HepG2 (cell line): ENCODE data around the gene FAM222B. TPM values are rescaled to one million over a fixed set of nuclear protein-coding genes. Genes with fewer than 3 reads are reported as not detected.

Experiments
- CHD4 ChIP-seq: fragments of 200-600 bp; sonication (generic); IDR thresholded peaks from 2 replicates; pipeline ENCODE4 v1.7.0; 2017; ENCODE audit warnings: mild to moderate bottlenecking, low read length, borderline replicate concordance
- CREBL2 ChIP-seq: sonication (generic); formaldehyde crosslinking; IDR thresholded peaks from 2 replicates; pipeline ENCODE4 v1.8.1; 2023; ENCODE audit warnings: missing genetic modification reagents, mild to moderate bottlenecking, borderline replicate concordance
- CSRNP1 ChIP-seq: sonication (generic); formaldehyde crosslinking; IDR thresholded peaks from 2 replicates; pipeline ENCODE4 v1.8.1; 2023; ENCODE audit warnings: mild to moderate bottlenecking, missing genetic modification reagents
- DMAP1 ChIP-seq: IDR thresholded peaks from 2 replicates; pipeline ENCODE4 v1.6.1; 2016
- FLYWCH1 ChIP-seq: sonication (generic); formaldehyde crosslinking; IDR thresholded peaks from 2 replicates; pipeline ENCODE4 v1.8.1; 2023; ENCODE audit warnings: mild to moderate bottlenecking, missing genetic modification reagents
- FOXK1 ChIP-seq: sonication (generic); formaldehyde crosslinking; IDR thresholded peaks from 2 replicates; pipeline ENCODE4 v1.4.0; 2020; ENCODE audit warnings: low read depth, missing genetic modification reagents, borderline replicate concordance
- HMG20A ChIP-seq: IDR thresholded peaks from 2 replicates; pipeline ENCODE4 v1.6.1; 2016; ENCODE audit warnings: borderline replicate concordance
- IKZF1 ChIP-seq: fragments of 450-650 bp; IDR thresholded peaks from 2 replicates; pipeline ENCODE4 v1.7.1; 2016
- KAT7 ChIP-seq: IDR thresholded peaks from 2 replicates; pipeline ENCODE4 v1.6.1; 2018; ENCODE audit warnings: borderline replicate concordance, missing compliant biosample characterization
- MBNL3 ChIP-seq: fragments of 250-450 bp; sonication (Bioruptor Pico); conservative IDR thresholded peaks from 2 replicates; pipeline ENCODE4 v1.8.0; 2022; ENCODE audit warnings: mild to moderate bottlenecking, inconsistent platforms
- PHF21A ChIP-seq: sonication (generic); formaldehyde crosslinking; IDR thresholded peaks from 2 replicates; pipeline ENCODE4 v1.5.0; 2020; ENCODE audit warnings: mild to moderate bottlenecking, missing genetic modification reagents
- SMAD9 ChIP-seq: sonication (generic); formaldehyde crosslinking; IDR thresholded peaks from 2 replicates; pipeline ENCODE4 v1.5.1; 2020; ENCODE audit warnings: mild to moderate bottlenecking, missing genetic modification reagents
- TMF1 ChIP-seq: sonication (generic); formaldehyde crosslinking; IDR thresholded peaks from 2 replicates; pipeline ENCODE4 v1.8.1; 2022; ENCODE audit warnings: low read depth, missing genetic modification reagents
- TOE1 ChIP-seq: sonication (generic); formaldehyde crosslinking; IDR thresholded peaks from 2 replicates; pipeline ENCODE4 v1.4.0; 2020; ENCODE audit warnings: mild to moderate bottlenecking, missing genetic modification reagents
- YY1 ChIP-seq: IDR thresholded peaks from 2 replicates; pipeline ENCODE4 v1.6.1; 2011; ENCODE audit warnings: low read length, low read depth, moderate library complexity, mild to moderate bottlenecking; ENCODE audit not compliant: insufficient read depth, insufficient replicate concordance
- ZNF136 ChIP-seq: sonication (generic); formaldehyde crosslinking; IDR thresholded peaks from 2 replicates; pipeline ENCODE4 v1.8.1; 2022; ENCODE audit warnings: low read depth, mild to moderate bottlenecking, moderate library complexity, missing genetic modification reagents
- ZNF451 ChIP-seq: sonication (generic); formaldehyde crosslinking; IDR thresholded peaks from 2 replicates; pipeline ENCODE4 v1.5.0; 2020; ENCODE audit warnings: mild to moderate bottlenecking, missing genetic modification reagents
- ZNF547 ChIP-seq: sonication (generic); formaldehyde crosslinking; IDR thresholded peaks from 2 replicates; pipeline ENCODE4 v1.5.1; 2020; ENCODE audit warnings: mild to moderate bottlenecking, missing genetic modification reagents
- polyA plus RNA-seq, 8 experiments: library from polyadenylated mRNA; depleted of rRNA in 3 of 8; stranded (reverse) in 7 of 8; unstranded in 1 of 8; fragments of >200 nt; fragmentation: Illumina TruSeq in 4 of 8; extraction: Trizol in 4 of 8; gene quantifications; 2 replicates each; pipeline versions ENCODE4 v1.2.1 to v1.2.3, GENCODE V29; 2011 to 2016; ENCODE audit warnings: low read depth in 4 of 8, missing spikeins in 1 of 8, mixed read lengths in 1 of 8; ENCODE audit not compliant: insufficient read depth in 1 of 8
- total RNA-seq, 5 experiments: library from RNA; depleted of rRNA; stranded (reverse); fragments of >200 nt; fragmentation: Illumina TruSeq; extraction: Trizol; gene quantifications; 2 replicates each; pipeline ENCODE4 v1.2.3, GENCODE V29; 2016; ENCODE audit warnings: low read depth in 1 of 5
- TF ChIP-seq, protein P1 (sequence below): sonication (generic); formaldehyde crosslinking; IDR thresholded peaks from 2 replicates; pipeline ENCODE4 v1.4.0; 2020; ENCODE audit warnings: missing genetic modification reagents, borderline replicate concordance
- TF ChIP-seq, protein P2 (sequence below): sonication (generic); formaldehyde crosslinking; IDR thresholded peaks from 2 replicates; pipeline ENCODE4 v1.4.0; 2020; ENCODE audit warnings: missing genetic modification reagents

FAM222B gene
- total and polyA plus RNA-seq, 2 of the 13 experiments (the other 11 are each of a cell fraction or from before 2014, with no cell fraction given), result 3.5 to 7.3 TPM

- TF ChIP-seq ZNF136 (CRISPR knock-in tag) (no peak), PHF21A (CRISPR knock-in tag) (0 out of 2 replicates have a peak, but pooled peaks have one; percentile 4), CREBL2 (CRISPR knock-in tag) (no peak), DMAP1 (CRISPR knock-in tag) (peak; percentile 6), IKZF1 (no peak), SMAD9 (CRISPR knock-in tag) (no peak), HMG20A (no peak), YY1 (no peak), ZNF547 (CRISPR knock-in tag) (peak; percentile 30; the same call in 1 of the 2 replicates), CSRNP1 (CRISPR knock-in tag) (no peak), ZNF451 (no peak), FLYWCH1 (CRISPR knock-in tag) (0 out of 2 replicates have a peak, but pooled peaks have one; percentile 68), CHD4 (no peak), TOE1 (CRISPR knock-in tag) (no peak), KAT7 (CRISPR knock-in tag) (no peak; the same call in 1 of the 2 replicates), FOXK1 (CRISPR knock-in tag) (no peak), MBNL3 (no peak), TMF1 (CRISPR knock-in tag) (no peak)
- TF ChIP-seq, protein P1, sequence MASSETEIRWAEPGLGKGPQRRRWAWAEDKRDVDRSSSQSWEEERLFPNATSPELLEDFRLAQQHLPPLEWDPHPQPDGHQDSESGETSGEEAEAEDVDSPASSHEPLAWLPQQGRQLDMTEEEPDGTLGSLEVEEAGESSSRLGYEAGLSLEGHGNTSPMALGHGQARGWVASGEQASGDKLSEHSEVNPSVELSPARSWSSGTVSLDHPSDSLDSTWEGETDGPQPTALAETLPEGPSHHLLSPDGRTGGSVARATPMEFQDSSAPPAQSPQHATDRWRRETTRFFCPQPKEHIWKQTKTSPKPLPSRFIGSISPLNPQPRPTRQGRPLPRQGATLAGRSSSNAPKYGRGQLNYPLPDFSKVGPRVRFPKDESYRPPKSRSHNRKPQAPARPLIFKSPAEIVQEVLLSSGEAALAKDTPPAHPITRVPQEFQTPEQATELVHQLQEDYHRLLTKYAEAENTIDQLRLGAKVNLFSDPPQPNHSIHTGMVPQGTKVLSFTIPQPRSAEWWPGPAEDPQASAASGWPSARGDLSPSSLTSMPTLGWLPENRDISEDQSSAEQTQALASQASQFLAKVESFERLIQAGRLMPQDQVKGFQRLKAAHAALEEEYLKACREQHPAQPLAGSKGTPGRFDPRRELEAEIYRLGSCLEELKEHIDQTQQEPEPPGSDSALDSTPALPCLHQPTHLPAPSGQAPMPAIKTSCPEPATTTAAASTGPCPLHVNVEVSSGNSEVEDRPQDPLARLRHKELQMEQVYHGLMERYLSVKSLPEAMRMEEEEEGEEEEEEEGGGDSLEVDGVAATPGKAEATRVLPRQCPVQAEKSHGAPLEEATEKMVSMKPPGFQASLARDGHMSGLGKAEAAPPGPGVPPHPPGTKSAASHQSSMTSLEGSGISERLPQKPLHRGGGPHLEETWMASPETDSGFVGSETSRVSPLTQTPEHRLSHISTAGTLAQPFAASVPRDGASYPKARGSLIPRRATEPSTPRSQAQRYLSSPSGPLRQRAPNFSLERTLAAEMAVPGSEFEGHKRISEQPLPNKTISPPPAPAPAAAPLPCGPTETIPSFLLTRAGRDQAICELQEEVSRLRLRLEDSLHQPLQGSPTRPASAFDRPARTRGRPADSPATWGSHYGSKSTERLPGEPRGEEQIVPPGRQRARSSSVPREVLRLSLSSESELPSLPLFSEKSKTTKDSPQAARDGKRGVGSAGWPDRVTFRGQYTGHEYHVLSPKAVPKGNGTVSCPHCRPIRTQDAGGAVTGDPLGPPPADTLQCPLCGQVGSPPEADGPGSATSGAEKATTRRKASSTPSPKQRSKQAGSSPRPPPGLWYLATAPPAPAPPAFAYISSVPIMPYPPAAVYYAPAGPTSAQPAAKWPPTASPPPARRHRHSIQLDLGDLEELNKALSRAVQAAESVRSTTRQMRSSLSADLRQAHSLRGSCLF, result 0 out of 2 replicates have a peak, but pooled peaks have one; percentile 31
- TF ChIP-seq, protein P2, sequence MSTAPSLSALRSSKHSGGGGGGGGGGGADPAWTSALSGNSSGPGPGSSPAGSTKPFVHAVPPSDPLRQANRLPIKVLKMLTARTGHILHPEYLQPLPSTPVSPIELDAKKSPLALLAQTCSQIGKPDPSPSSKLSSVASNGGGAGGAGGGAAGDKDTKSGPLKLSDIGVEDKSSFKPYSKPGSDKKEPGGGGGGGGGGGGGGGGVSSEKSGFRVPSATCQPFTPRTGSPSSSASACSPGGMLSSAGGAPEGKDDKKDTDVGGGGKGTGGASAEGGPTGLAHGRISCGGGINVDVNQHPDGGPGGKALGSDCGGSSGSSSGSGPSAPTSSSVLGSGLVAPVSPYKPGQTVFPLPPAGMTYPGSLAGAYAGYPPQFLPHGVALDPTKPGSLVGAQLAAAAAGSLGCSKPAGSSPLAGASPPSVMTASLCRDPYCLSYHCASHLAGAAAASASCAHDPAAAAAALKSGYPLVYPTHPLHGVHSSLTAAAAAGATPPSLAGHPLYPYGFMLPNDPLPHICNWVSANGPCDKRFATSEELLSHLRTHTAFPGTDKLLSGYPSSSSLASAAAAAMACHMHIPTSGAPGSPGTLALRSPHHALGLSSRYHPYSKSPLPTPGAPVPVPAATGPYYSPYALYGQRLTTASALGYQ (CRISPR knock-in tag), result no peak
Observed at GRCh38 chr17:28720247-28720996, 122.2 kb downstream of the FAM222B start (continued).
